ENCODE measurements around the gene RPS6KC1. TPM values are rescaled to one million over a fixed set of nuclear protein-coding genes. Genes with fewer than 3 reads are reported as not detected.
A peak's percentile ranks its signal among the peaks of the same experiment; 100 is the strongest.

Gene RPS6KC1
- total RNA-seq, 1 experiment from 2014 or later, result 16.9 TPM

DNA sequence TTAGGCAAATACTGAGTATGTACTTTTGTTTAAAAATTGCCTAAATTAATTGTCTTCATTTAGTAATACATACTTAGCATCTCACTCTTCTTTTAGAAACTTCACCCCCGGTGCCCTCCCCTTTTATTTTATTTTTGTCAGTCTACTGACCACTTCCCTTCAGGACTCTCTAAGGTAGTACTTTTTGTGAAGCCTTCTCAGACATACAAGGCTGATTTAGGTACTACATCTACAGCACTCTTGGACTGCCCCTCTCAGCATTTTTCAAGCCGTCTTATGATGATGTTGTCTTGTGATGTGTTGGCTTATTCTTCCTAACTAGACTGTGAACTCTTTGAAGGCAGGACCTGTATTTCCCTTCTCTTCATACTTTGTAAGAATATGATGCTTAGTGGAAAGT lies 24.7 kb downstream of the RPS6KC1 start:
- Histone ChIP-seq H2BK20ac (ENCODE audit: low read depth, low read length, poor library complexity, severe bottlenecking) (no peak overlapping the region), H2BK15ac (ENCODE audit: low read depth, low read length) (no peak overlapping the region), H3K23ac (ENCODE audit: insufficient read length, low read depth, low read length) (no peak overlapping the region), H3K56ac (ENCODE audit: insufficient read length, low read depth, low read length) (no peak overlapping the region), H2BK120ac (ENCODE audit: low read depth, low read length, poor library complexity, severe bottlenecking) (no peak overlapping the region), H3K9me3 (ENCODE audit: control insufficient read depth, low read depth, low read length) (no peaks in the 10 kb centered on the region), H3K27ac (ENCODE audit: insufficient read length, low read depth, low read length) (no peak overlapping the region), H3K27me3 (ENCODE audit: insufficient read depth, low read length) (no peaks in the 10 kb centered on the region), H3T11ph (ENCODE audit: low read length) (no peak overlapping the region), H3K18ac (ENCODE audit: insufficient read length, low read depth, low read length) (no peak overlapping the region), H3K14ac (ENCODE audit: insufficient read depth, low read length) (no peak overlapping the region), H4K20me1 (ENCODE audit: control insufficient read depth, insufficient read depth, insufficient read length) (no peaks in the 10 kb centered on the region), H3K79me2 (ENCODE audit: insufficient read depth, low read length) (no peaks in the 10 kb centered on the region), H3K4ac (ENCODE audit: low read depth, low read length) (no peak overlapping the region), H3K79me1 (ENCODE audit: insufficient read depth, low read depth, low read length, poor library complexity, severe bottlenecking) (no peaks in the 10 kb centered on the region), H2AK5ac (ENCODE audit: insufficient read length, low read length) (no peak overlapping the region), H4K91ac (ENCODE audit: insufficient read length, low read depth, low read length) (no peak overlapping the region), H3K9ac (ENCODE audit: extremely low read depth, insufficient read length, low read length) (no peak overlapping the region), H3K23me2 (ENCODE audit: insufficient read length, low read depth, low read length, poor library complexity, severe bottlenecking) (no peaks in the 10 kb centered on the region), H4K5ac (ENCODE audit: insufficient read length, low read depth, low read length) (no peak overlapping the region), H2BK5ac (ENCODE audit: insufficient read length, low read length) (no peak overlapping the region), H3K4me1 (ENCODE audit: insufficient read depth, low read length) (no peaks in the 10 kb centered on the region), H2AFZ (ENCODE audit: low read length) (no peak overlapping the region), H2BK12ac (ENCODE audit: insufficient read length, low read depth, low read length) (no peak overlapping the region), H3K4me2 (ENCODE audit: insufficient read depth, insufficient read length, low read length) (no peak overlapping the region), H4K8ac (replicated peaks; ENCODE audit: insufficient read length, low read depth, low read length) (no peak overlapping the region)
- no peaks in the 10 kb centered on the region for H3K4me1 Mint-ChIP-seq
- H3K27ac Mint-ChIP-seq, result peak overlapping the region in 1 of 3 experiments; percentile 29; a peak in 2 of 7 replicates
- no peaks in the 10 kb centered on the region for H3K27me3 Mint-ChIP-seq (ENCODE audit: low read depth)
- no peaks in the 10 kb centered on the region for H3K9me3 Mint-ChIP-seq
- no CpG with 5 or more reads among the region's 2 CpGs for WGBS (ENCODE audit: extremely low coverage, insufficient read length, low lambda C conversion rate)
- TF ChIP-seq, protein P1, sequence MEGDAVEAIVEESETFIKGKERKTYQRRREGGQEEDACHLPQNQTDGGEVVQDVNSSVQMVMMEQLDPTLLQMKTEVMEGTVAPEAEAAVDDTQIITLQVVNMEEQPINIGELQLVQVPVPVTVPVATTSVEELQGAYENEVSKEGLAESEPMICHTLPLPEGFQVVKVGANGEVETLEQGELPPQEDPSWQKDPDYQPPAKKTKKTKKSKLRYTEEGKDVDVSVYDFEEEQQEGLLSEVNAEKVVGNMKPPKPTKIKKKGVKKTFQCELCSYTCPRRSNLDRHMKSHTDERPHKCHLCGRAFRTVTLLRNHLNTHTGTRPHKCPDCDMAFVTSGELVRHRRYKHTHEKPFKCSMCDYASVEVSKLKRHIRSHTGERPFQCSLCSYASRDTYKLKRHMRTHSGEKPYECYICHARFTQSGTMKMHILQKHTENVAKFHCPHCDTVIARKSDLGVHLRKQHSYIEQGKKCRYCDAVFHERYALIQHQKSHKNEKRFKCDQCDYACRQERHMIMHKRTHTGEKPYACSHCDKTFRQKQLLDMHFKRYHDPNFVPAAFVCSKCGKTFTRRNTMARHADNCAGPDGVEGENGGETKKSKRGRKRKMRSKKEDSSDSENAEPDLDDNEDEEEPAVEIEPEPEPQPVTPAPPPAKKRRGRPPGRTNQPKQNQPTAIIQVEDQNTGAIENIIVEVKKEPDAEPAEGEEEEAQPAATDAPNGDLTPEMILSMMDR (conservative IDR thresholded peaks at IDR 0.05), result no peak
- H3K4me3 Mint-ChIP-seq, result no peak overlapping the region
- peaks cover 0 to 4% (median 0%) of the 10 kb centered on the region in 3 experiments; a peak in 3 of 7 replicates for H3K36me3 Mint-ChIP-seq (ENCODE audit: insufficient read depth in 1 of 3, low read depth in 3 of 3)
- DNase-seq, result no peak

Data from H9 (cell line).